Mesendoderm (in vitro differentiated cells): Measurements from ENCODE around the gene SLC27A2.
"Not testable (repeated sequence)": the region's sequence is repeated elsewhere in the genome, so short reads cannot be mapped to it uniquely, and the experiment has no call there.

Source experiments
- DNase-seq: peaks from one replicate; pipeline ENCODE4 v3.0.0; 2013
- H2AK5ac ChIP-seq: 2 replicates; pipeline ENCODE4 v1.6.1; 2013; ENCODE audit warnings: low read length, inconsistent platforms
- H2BK120ac ChIP-seq: 2 replicates; pipeline ENCODE4 v1.6.1; 2013; ENCODE audit warnings: low read depth, mild to moderate bottlenecking, low read length, moderate library complexity, mixed read lengths
- H2BK15ac ChIP-seq: replicated peaks from 2 replicates; pipeline ENCODE4 v1.6.1; 2013; ENCODE audit warnings: low read depth, mild to moderate bottlenecking, moderate library complexity
- H2BK5ac ChIP-seq: 2 replicates; pipeline ENCODE4 v1.6.1; 2013; ENCODE audit warnings: low read length, inconsistent platforms
- H3K18ac ChIP-seq: 2 replicates; pipeline ENCODE4 v1.6.1; 2013; ENCODE audit warnings: mild to moderate bottlenecking, low read length, mixed read lengths
- H3K23ac ChIP-seq: one replicate; pipeline ENCODE4 v1.6.1; 2013; ENCODE audit warnings: low read length
- H3K27ac ChIP-seq: 2 replicates; pipeline ENCODE4 v1.5.1; 2013; ENCODE audit warnings: low read depth, mild to moderate bottlenecking, inconsistent platforms, low read length, moderate library complexity
- H3K27me3 ChIP-seq: 2 replicates; pipeline ENCODE4 v1.6.1; 2013; ENCODE audit warnings: low read length, control low read depth, mild to moderate bottlenecking, inconsistent platforms; ENCODE audit not compliant: insufficient read depth, poor library complexity
- H3K36me3 ChIP-seq: 2 replicates; pipeline ENCODE4 v1.6.1; 2013; ENCODE audit warnings: low read length, inconsistent platforms; ENCODE audit not compliant: control insufficient read depth, insufficient read depth
- H3K4ac ChIP-seq: one replicate; pipeline ENCODE4 v1.6.1; 2013; ENCODE audit warnings: low read depth, mild to moderate bottlenecking, low read length, moderate library complexity
- H3K4me1 ChIP-seq: 2 replicates; pipeline ENCODE4 v1.6.1; 2013; ENCODE audit warnings: low read depth, low read length, inconsistent platforms; ENCODE audit not compliant: control insufficient read depth
- H3K4me2 ChIP-seq: 2 replicates; pipeline ENCODE4 v1.6.1; 2013; ENCODE audit warnings: low read length
- H3K4me3 ChIP-seq: 2 replicates; pipeline ENCODE4 v1.5.1; 2013; ENCODE audit warnings: mild to moderate bottlenecking, low read length
- H3K56ac ChIP-seq: one replicate; pipeline ENCODE4 v1.6.1; 2013; ENCODE audit warnings: low read length
- H3K79me1 ChIP-seq: 2 replicates; pipeline ENCODE4 v1.6.1; 2013; ENCODE audit warnings: low read length, inconsistent platforms
- H3K79me2 ChIP-seq: 2 replicates; pipeline ENCODE4 v1.6.1; 2013; ENCODE audit warnings: mild to moderate bottlenecking, low read length; ENCODE audit not compliant: control insufficient read depth, insufficient read depth
- H3K9ac ChIP-seq: 2 replicates; pipeline ENCODE4 v1.6.1; 2013; ENCODE audit warnings: low read length, inconsistent platforms
- H4K5ac ChIP-seq: one replicate; pipeline ENCODE4 v1.6.1; 2013; ENCODE audit warnings: low read length
- H4K8ac ChIP-seq: one replicate; pipeline ENCODE4 v1.6.1; 2013; ENCODE audit warnings: low read depth, mild to moderate bottlenecking, control low read depth, low read length, moderate library complexity
- WGBS: extraction: QIAGEN DNeasy Blood & Tissue Kit; methylation state at CpG from one replicate; pipeline ENCODE4 v1.1.7; 2013; ENCODE audit warnings: low lambda C conversion rate, missing lambda C conversion rate; ENCODE audit not compliant: insufficient coverage; ENCODE audit errors: extremely low coverage; 5-methylcytosine and 5-hydroxymethylcytosine counted together

SLC27A2 gene

GRCh38 chr15:50150349-50150748 is 31.6 kb upstream of the SLC27A2 start:
- H2BK15ac ChIP-seq = no peak overlapping the region
- H3K9ac ChIP-seq = no peak overlapping the region
- WGBS = no CpG with 5 or more reads among the region's 3 CpGs

GRCh38 chr15:50150851-50151250 is 31.1 kb upstream of the SLC27A2 start:
- no peak for DNase-seq
- Histone ChIP-seq H3K18ac (no peak overlapping the region), H3K4ac (no peak overlapping the region), H3K4me3 (no peak overlapping the region), H3K23ac (no peak overlapping the region), H3K4me1 (no peaks in the 10 kb centered on the region), H2AK5ac (no peak overlapping the region), H3K27ac (no peak overlapping the region), H3K4me2 (no peak overlapping the region), H3K79me2 (no peaks in the 10 kb centered on the region), H3K9ac (no peak overlapping the region), H3K79me1 (no peaks in the 10 kb centered on the region), H3K36me3 (no peaks in the 10 kb centered on the region), H2BK5ac (no peak overlapping the region), H4K8ac (no peak overlapping the region), H2BK120ac (no peak overlapping the region), H3K27me3 (no peaks in the 10 kb centered on the region), H4K5ac (no peak overlapping the region), H3K56ac (no peak overlapping the region), H2BK15ac (no peak overlapping the region)

More at GRCh38 chr15:50150349-50150748, 31.6 kb upstream of the SLC27A2 start:
- Histone ChIP-seq H2BK5ac (no peak overlapping the region), H2AK5ac (no peak overlapping the region), H3K27ac (no peak overlapping the region), H3K36me3 (no peaks in the 10 kb centered on the region), H2BK120ac (no peak overlapping the region), H3K4me1 (no peaks in the 10 kb centered on the region), H3K18ac (no peak overlapping the region), H4K5ac (no peak overlapping the region), H3K27me3 (no peaks in the 10 kb centered on the region), H3K4me2 (no peak overlapping the region), H3K23ac (no peak overlapping the region), H3K79me2 (no peaks in the 10 kb centered on the region), H4K8ac (no peak overlapping the region), H3K56ac (no peak overlapping the region), H3K4me3 (no peak overlapping the region), H3K4ac (no peak overlapping the region), H3K79me1 (no peaks in the 10 kb centered on the region)
- no peak for DNase-seq

- H3K23ac ChIP-seq = no peak overlapping the region
- no peak overlapping the region for H2BK120ac ChIP-seq
- H3K36me3 ChIP-seq = no peaks in the 10 kb centered on the region
- H3K27me3 ChIP-seq = no peaks in the 10 kb centered on the region
- no peak overlapping the region for H3K27ac ChIP-seq
- H4K8ac ChIP-seq = no peak overlapping the region
- no peak overlapping the region for H3K9ac ChIP-seq
- H3K4me3 ChIP-seq = no peak overlapping the region
- no peak overlapping the region for H3K56ac ChIP-seq
- H4K5ac ChIP-seq = no peak overlapping the region
- H3K79me1 ChIP-seq = no peaks in the 10 kb centered on the region
- DNase-seq = no peak
- no peaks in the 10 kb centered on the region for H3K4me1 ChIP-seq
- no peak overlapping the region for H2BK5ac ChIP-seq
- no peak overlapping the region for H3K4me2 ChIP-seq
- no peak overlapping the region for H3K4ac ChIP-seq
- H3K18ac ChIP-seq = no peak overlapping the region
- WGBS = no CpG with 5 or more reads among the region's 2 CpGs
- H2BK15ac ChIP-seq = no peak overlapping the region
- no peak overlapping the region for H2AK5ac ChIP-seq
- no peaks in the 10 kb centered on the region for H3K79me2 ChIP-seq
Measured at GRCh38 chr15:50151476-50151875, 30.5 kb upstream of the SLC27A2 start.

GRCh38 chr15:50158236-50158635 is 23.8 kb upstream of the SLC27A2 start:
- H3K4me1 ChIP-seq, H3K4ac ChIP-seq, H3K36me3 ChIP-seq, H4K5ac ChIP-seq, H3K27ac ChIP-seq, H3K18ac ChIP-seq, H3K27me3 ChIP-seq, H3K56ac ChIP-seq, H3K9ac ChIP-seq, H3K4me3 ChIP-seq, H2BK120ac ChIP-seq, H2BK5ac ChIP-seq, H3K79me1 ChIP-seq, H2AK5ac ChIP-seq, H4K8ac ChIP-seq, DNase-seq, H3K23ac ChIP-seq, H3K79me2 ChIP-seq, H3K4me2 ChIP-seq, H2BK15ac ChIP-seq: not testable (repeated sequence)
- WGBS = no CpG with 5 or more reads among the region's 28 CpGs

DNA sequence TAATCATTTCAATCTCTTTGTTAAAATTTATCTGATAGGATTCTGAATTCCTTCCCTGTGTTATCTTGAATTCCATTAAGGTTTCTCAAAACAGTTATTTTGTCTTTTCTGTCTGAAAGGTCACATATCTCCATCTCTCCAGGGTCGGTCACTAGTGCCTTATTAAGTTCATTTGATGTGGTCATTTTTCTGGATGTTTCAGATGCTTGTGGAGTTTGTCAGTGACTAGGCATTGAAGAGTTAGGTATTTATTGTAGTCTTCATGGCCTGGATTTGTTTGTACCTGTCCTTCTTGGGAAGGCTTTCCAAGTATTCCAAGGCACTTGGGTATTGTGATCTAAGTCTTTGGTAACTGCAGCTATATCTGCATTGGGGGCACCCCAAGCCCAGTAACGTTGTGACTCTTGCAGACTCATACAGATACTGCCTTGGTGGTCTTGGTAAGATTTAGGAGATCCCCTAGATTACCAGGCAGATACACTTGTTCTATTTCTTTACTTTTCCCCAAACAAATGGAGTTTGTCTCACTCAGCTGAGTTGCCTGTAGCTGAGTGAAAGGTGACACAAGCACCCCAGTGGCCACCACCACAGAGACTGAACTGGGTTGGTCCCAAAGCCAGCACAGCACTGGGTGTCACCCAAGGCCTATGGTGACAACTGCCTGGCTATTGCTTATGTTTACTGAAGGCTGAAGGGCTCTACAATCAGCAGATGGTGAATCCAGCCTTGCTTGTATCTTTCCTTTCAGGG is 18.9 kb upstream of the SLC27A2 start:
- Histone ChIP-seq H3K27me3 (no peaks in the 10 kb centered on the region), H2BK5ac (no peak overlapping the region), H3K56ac (no peak overlapping the region), H3K18ac (no peak overlapping the region), H3K79me2 (no peaks in the 10 kb centered on the region), H3K36me3 (no peaks in the 10 kb centered on the region), H4K8ac (no peak overlapping the region), H2AK5ac (no peak overlapping the region), H3K4me1 (no peaks in the 10 kb centered on the region), H4K5ac (no peak overlapping the region), H3K23ac (no peak overlapping the region), H3K79me1 (no peaks in the 10 kb centered on the region), H3K4me2 (no peak overlapping the region), H3K4me3 (no peak overlapping the region), H3K9ac (no peak overlapping the region), H2BK120ac (no peak overlapping the region), H3K4ac (no peak overlapping the region), H3K27ac (no peak overlapping the region), H2BK15ac (no peak overlapping the region)
- no peak for DNase-seq
- no CpG with 5 or more reads among the region's 2 CpGs for WGBS
